Measurements from ENCODE around the gene CHTF8.

GRCh38 chr16:69169607-69170352, 37.4 kb upstream of the CHTF8 start:
- TF ChIP-seq, protein P1, sequence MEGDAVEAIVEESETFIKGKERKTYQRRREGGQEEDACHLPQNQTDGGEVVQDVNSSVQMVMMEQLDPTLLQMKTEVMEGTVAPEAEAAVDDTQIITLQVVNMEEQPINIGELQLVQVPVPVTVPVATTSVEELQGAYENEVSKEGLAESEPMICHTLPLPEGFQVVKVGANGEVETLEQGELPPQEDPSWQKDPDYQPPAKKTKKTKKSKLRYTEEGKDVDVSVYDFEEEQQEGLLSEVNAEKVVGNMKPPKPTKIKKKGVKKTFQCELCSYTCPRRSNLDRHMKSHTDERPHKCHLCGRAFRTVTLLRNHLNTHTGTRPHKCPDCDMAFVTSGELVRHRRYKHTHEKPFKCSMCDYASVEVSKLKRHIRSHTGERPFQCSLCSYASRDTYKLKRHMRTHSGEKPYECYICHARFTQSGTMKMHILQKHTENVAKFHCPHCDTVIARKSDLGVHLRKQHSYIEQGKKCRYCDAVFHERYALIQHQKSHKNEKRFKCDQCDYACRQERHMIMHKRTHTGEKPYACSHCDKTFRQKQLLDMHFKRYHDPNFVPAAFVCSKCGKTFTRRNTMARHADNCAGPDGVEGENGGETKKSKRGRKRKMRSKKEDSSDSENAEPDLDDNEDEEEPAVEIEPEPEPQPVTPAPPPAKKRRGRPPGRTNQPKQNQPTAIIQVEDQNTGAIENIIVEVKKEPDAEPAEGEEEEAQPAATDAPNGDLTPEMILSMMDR (IDR thresholded peaks at IDR 0.05; ENCODE audit: low read depth, low read length) = no peak
- TF ChIP-seq POLR2A (IDR thresholded peaks at IDR 0.05; ENCODE audit: extremely low read depth, insufficient read length) = no peak
- no peak for TF ChIP-seq MAX (IDR thresholded peaks at IDR 0.05; ENCODE audit: low read depth, low read length)
- TF ChIP-seq MYC (IDR thresholded peaks at IDR 0.05; ENCODE audit: low read depth, low read length) = no peak

All from NB4 (cell line).